HepG2 (cell line): Measurements from ENCODE around the gene NOXO1. TPM values are rescaled to one million over a fixed set of nuclear protein-coding genes. Genes with fewer than 3 reads are reported as not detected.

Experiments
- ATAC-seq: fragments of 200-7000 bp; cut with Tn5 transposase; 3 replicates; pipeline ENCODE4 v1.9.1; 2020; ENCODE audit warnings: mild to moderate bottlenecking, moderate library complexity
- BruUV-seq: library from RNA; stranded (reverse); fragments of 400-500 nt; replicated peaks from 2 replicates; lab custom pipeline; 2021; lab: Mats Ljungman, UMichigan
- CTCF ChIA-PET: fragments of 300-600 bp; formaldehyde crosslinking; extraction: SDS; loops from one replicate; lab custom pipeline; 2021; ENCODE audit warnings: low total read pairs, inconsistent platforms, low intra/inter-chr PET ratio; lab: Yijun Ruan, JAX
- POLR2A ChIA-PET: fragments of 350-600 bp; sonication (Branson Sonifier 250); formaldehyde crosslinking; loops from one replicate; lab custom pipeline; 2020; ENCODE audit warnings: antibody characterized with exemption, inconsistent platforms; lab: Yijun Ruan, JAX
- DNase-seq: peaks from one replicate; pipeline ENCODE4 v3.0.0-alpha.2; 2015; ENCODE audit warnings: low spot score
- FAIRE-seq: peaks from 3 replicates; lab custom pipeline; 2011; peaks lifted over from hg19 to GRCh38; lab: Jason Lieb, UNC
- H2AFZ ChIP-seq: one replicate; pipeline ENCODE4 v1.6.1; 2011; ENCODE audit warnings: low read length, inconsistent platforms
- H3K27ac ChIP-seq: fragments of 300-600 bp; 3 replicates; pipeline ENCODE4 v1.8.0; 2011; ENCODE audit warnings: mixed run types, mild to moderate bottlenecking, mixed read lengths, low read length, inconsistent platforms; ENCODE audit not compliant: insufficient read depth; ENCODE audit errors: extremely low read length
- H3K27me3 ChIP-seq, 2 experiments: fragments of 200-600 bp in 1 of 2; 2 replicates in 1 of 2; 3 replicates in 1 of 2; pipeline versions ENCODE4 v1.6.0 to v1.8.0; 2011; ENCODE audit warnings: low read length in 2 of 2, mild to moderate bottlenecking in 2 of 2, moderate library complexity in 2 of 2, inconsistent platforms in 1 of 2; ENCODE audit not compliant: insufficient read depth in 2 of 2, control insufficient read depth in 1 of 2
- H3K36me3 ChIP-seq, 2 experiments: fragments of 200-600 bp in 1 of 2; replicated peaks in 1 of 2; 2 replicates in 1 of 2; 3 replicates in 1 of 2; pipeline versions ENCODE4 v1.5.1 to v1.8.0; 2011; ENCODE audit warnings: low read length in 2 of 2, inconsistent platforms in 1 of 2; ENCODE audit not compliant: insufficient read depth in 2 of 2, control insufficient read depth in 1 of 2
- H3K4me1 ChIP-seq: 2 replicates; pipeline ENCODE4 v1.5.1; 2012; ENCODE audit warnings: low read length, inconsistent platforms; ENCODE audit not compliant: insufficient read depth
- H3K4me2 ChIP-seq: 2 replicates; pipeline ENCODE4 v1.6.0; 2011; ENCODE audit warnings: low read depth, low read length, inconsistent platforms
- H3K4me3 ChIP-seq, 3 experiments: fragments of 200-600 bp in 1 of 3; sonication (generic), shearing (Covaris generic) in 1 of 3; replicated peaks in 1 of 3; 2 replicates each; pipeline ENCODE4 v1.5.1; 2011 to 2016; ENCODE audit warnings: low read length in 3 of 3, inconsistent platforms in 2 of 3, low read depth in 2 of 3, mild to moderate bottlenecking in 2 of 3, control low read depth in 1 of 3, mixed read lengths in 1 of 3; ENCODE audit not compliant: insufficient read depth in 1 of 3
- H3K79me2 ChIP-seq: one replicate; pipeline ENCODE4 v1.6.1; 2011; ENCODE audit warnings: low read length, inconsistent platforms; ENCODE audit not compliant: insufficient read depth
- H3K9ac ChIP-seq: 2 replicates; pipeline ENCODE4 v1.6.0; 2011; ENCODE audit warnings: mild to moderate bottlenecking, low read depth, low read length, inconsistent platforms; ENCODE audit not compliant: insufficient read depth
- H3K9me3 ChIP-seq: 2 replicates; pipeline ENCODE4 v1.5.1; 2012; ENCODE audit warnings: mild to moderate bottlenecking, low read length
- H4K20me1 ChIP-seq: 2 replicates; pipeline ENCODE4 v1.6.0; 2011; ENCODE audit warnings: inconsistent platforms, mild to moderate bottlenecking, low read length, moderate library complexity; ENCODE audit not compliant: insufficient read depth
- ETV5 ChIP-seq: IDR thresholded peaks from 2 replicates; pipeline ENCODE4 v1.6.1; 2018; ENCODE audit warnings: missing biosample characterization, missing genetic modification reagents, inconsistent platforms, borderline replicate concordance
- GRHL1 ChIP-seq: sonication (generic); formaldehyde crosslinking; conservative IDR thresholded peaks from 2 replicates; pipeline ENCODE4 v1.8.0; 2022; ENCODE audit warnings: missing genetic modification reagents
- KLF15 ChIP-seq: sonication (generic); formaldehyde crosslinking; IDR thresholded peaks from 2 replicates; pipeline ENCODE4 v1.8.1; 2023; ENCODE audit warnings: borderline replicate concordance, mild to moderate bottlenecking, inconsistent platforms, missing genetic modification reagents, mixed read lengths
- MAFG ChIP-seq: sonication (generic); formaldehyde crosslinking; IDR thresholded peaks from 2 replicates; pipeline ENCODE4 v1.5.1; 2020; ENCODE audit warnings: mild to moderate bottlenecking, missing genetic modification reagents
- MED13 ChIP-seq: sonication (generic); formaldehyde crosslinking; IDR thresholded peaks from 2 replicates; pipeline ENCODE4 v1.5.0; 2020; ENCODE audit warnings: missing genetic modification reagents
- NFYB ChIP-seq: sonication (generic); formaldehyde crosslinking; IDR thresholded peaks from 2 replicates; pipeline ENCODE4 v1.4.0; 2020; ENCODE audit warnings: missing genetic modification reagents
- PAWR ChIP-seq: sonication (generic); formaldehyde crosslinking; IDR thresholded peaks from 2 replicates; pipeline ENCODE4 v1.4.0; 2020; ENCODE audit warnings: missing genetic modification reagents, mild to moderate bottlenecking, borderline replicate concordance
- PBX3 ChIP-seq: sonication (generic); formaldehyde crosslinking; IDR thresholded peaks from 2 replicates; pipeline ENCODE4 v1.8.1; 2023; ENCODE audit warnings: missing genetic modification reagents, inconsistent platforms, borderline replicate concordance
- SMYD3 ChIP-seq: sonication (generic); formaldehyde crosslinking; IDR thresholded peaks from 2 replicates; pipeline ENCODE4 v1.8.1; 2023; ENCODE audit warnings: mild to moderate bottlenecking, missing genetic modification reagents
- SP5 ChIP-seq: IDR thresholded peaks from 2 replicates; pipeline ENCODE4 v1.6.1; 2016; ENCODE audit warnings: low read depth, borderline replicate concordance
- STAT5B ChIP-seq: sonication (generic); formaldehyde crosslinking; IDR thresholded peaks from 2 replicates; pipeline ENCODE4 v1.4.0; 2020; ENCODE audit warnings: missing genetic modification reagents
- THAP7 ChIP-seq: sonication (generic); formaldehyde crosslinking; IDR thresholded peaks from 2 replicates; pipeline ENCODE4 v1.8.1; 2023; ENCODE audit warnings: mild to moderate bottlenecking, missing genetic modification reagents
- THAP8 ChIP-seq: sonication (generic); formaldehyde crosslinking; IDR thresholded peaks from 2 replicates; pipeline ENCODE4 v1.5.1; 2020; ENCODE audit warnings: missing genetic modification reagents, mild to moderate bottlenecking, borderline replicate concordance
- ZBTB44 ChIP-seq: sonication (generic); formaldehyde crosslinking; IDR thresholded peaks from 2 replicates; pipeline ENCODE4 v1.4.0; 2020; ENCODE audit warnings: missing genetic modification reagents
- ZNF546 ChIP-seq: sonication (generic); formaldehyde crosslinking; conservative IDR thresholded peaks from 2 replicates; pipeline ENCODE4 v1.8.1; 2023; ENCODE audit warnings: mild to moderate bottlenecking, missing genetic modification reagents
- ZNF816 ChIP-seq: sonication (generic); formaldehyde crosslinking; IDR thresholded peaks from 2 replicates; pipeline ENCODE4 v1.8.0; 2022; ENCODE audit warnings: missing genetic modification reagents, mild to moderate bottlenecking, borderline replicate concordance
- WGBS: methylation state at CpG from one replicate; pipeline ENCODE4 v1.1.6; 2017; ENCODE audit warnings: low lambda C conversion rate; 5-methylcytosine and 5-hydroxymethylcytosine counted together
- in situ Hi-C: cut with HindIII; loops from 2 replicates; pipeline ENCODE4 v1.10.0; 2017; ENCODE audit warnings: low pct_unique_long_range_greater_than_20kb; ENCODE audit not compliant: extremely low pct_ligation_motif_present
- intact Hi-C: fragments of 100-400 bp; cut with micrococcal nuclease; formaldehyde crosslinking; loops from one replicate; pipeline ENCODE4 v1.10.0; 2022; ENCODE audit not compliant: unreplicated experiment
- polyA plus RNA-seq, 8 experiments: library from polyadenylated mRNA; depleted of rRNA in 3 of 8; stranded (reverse) in 7 of 8; unstranded in 1 of 8; fragments of >200 nt; fragmentation: Illumina TruSeq in 4 of 8; extraction: Trizol in 4 of 8; gene quantifications; 2 replicates each; pipeline versions ENCODE4 v1.2.1 to v1.2.3, GENCODE V29; 2011 to 2016; ENCODE audit warnings: low read depth in 4 of 8, missing spikeins in 1 of 8, mixed read lengths in 1 of 8; ENCODE audit not compliant: insufficient read depth in 1 of 8
- total RNA-seq, 5 experiments: library from RNA; depleted of rRNA; stranded (reverse); fragments of >200 nt; fragmentation: Illumina TruSeq; extraction: Trizol; gene quantifications; 2 replicates each; pipeline ENCODE4 v1.2.3, GENCODE V29; 2016; ENCODE audit warnings: low read depth in 1 of 5

Gene NOXO1
- total and polyA plus RNA-seq, 2 of the 13 experiments (the other 11 are each of a cell fraction or from before 2014, with no cell fraction given), result 0.69 to 1.4 TPM

- ATAC-seq, result no peak
- no peak for DNase-seq
- Histone ChIP-seq H3K4me3 (peak overlapping the region; percentile 93 to 97 (median 96)), H3K9me3 (no peaks in the 10 kb centered on the region), H2AFZ (no peak overlapping the region), H3K4me1 (peaks cover 76% of the 10 kb centered on the region), H3K27ac (peak overlapping the region; percentile 96), H3K4me2 (peak overlapping the region; percentile 96), H3K9ac (peak overlapping the region; percentile 90), H3K36me3 (peaks cover 7 to 21% of the 10 kb centered on the region in 2 experiments; a peak in 3 of 5 replicates), H3K27me3 (peaks cover 0 to 5% of the 10 kb centered on the region in 2 experiments; a peak in 1 of 5 replicates), H3K79me2 (peaks cover 26% of the 10 kb centered on the region), H4K20me1 (no peaks in the 10 kb centered on the region; the same call in 1 of the 2 replicates)
- WGBS, result 0% methylated on average over 2 of the region's 17 CpGs
- CTCF ChIA-PET, result no interaction called here
- FAIRE-seq, result no peak
- in situ Hi-C loops, result no loop called here
- POLR2A ChIA-PET, result interaction anchor here (0.9 to 5.8 kb wide), 19 partner anchors 9 to 963 kb away, joined by 3 to 139 read pairs (median 8); partner anchors contain the start of genes FAHD1, GFER, HAGH and IGFALS
- intact Hi-C loops, result no loop called here
- TSS peak; percentile 59 for BruUV-seq
- TF ChIP-seq THAP7 (CRISPR knock-in tag) (no peak), MED13 (CRISPR knock-in tag) (no peak), SP5 (CRISPR knock-in tag) (no peak), KLF15 (CRISPR knock-in tag) (no peak), THAP8 (no peak), PBX3 (CRISPR knock-in tag) (no peak), ETV5 (CRISPR knock-in tag) (no peak), ZBTB44 (CRISPR knock-in tag) (no peak), ZNF546 (CRISPR knock-in tag) (no peak), MAFG (CRISPR knock-in tag) (no peak), STAT5B (CRISPR knock-in tag) (no peak), NFYB (CRISPR knock-in tag) (no peak), SMYD3 (no peak), PAWR (CRISPR knock-in tag) (no peak), GRHL1 (CRISPR knock-in tag) (no peak), ZNF816 (CRISPR knock-in tag) (no peak)
Measured at GRCh38 chr16:1942047-1942809, 39.0 kb downstream of the NOXO1 start.
